GM12874 (cell line): ENCODE measurements around the gene BARHL2.

Experiments used
- CTCF ChIP-seq: IDR thresholded peaks from 2 replicates; pipeline ENCODE4 v1.5.1; 2011; ENCODE audit warnings: low read depth, mild to moderate bottlenecking, control low read depth, low read length, moderate library complexity; ENCODE audit not compliant: insufficient read depth

Gene BARHL2

GRCh38 chr1:90728502-90729287 lies 11.6 kb upstream of the BARHL2 start:
- no peak for TF ChIP-seq CTCF

GRCh38 chr1:90727917-90728501 lies 10.9 kb upstream of the BARHL2 start:
- no peak for TF ChIP-seq CTCF

- no peak for TF ChIP-seq CTCF
These were observed 9.9 kb upstream of the BARHL2 start for GRCh38 chr1:90726986-90727480.

GRCh38 chr1:90726425-90726985 lies 9.4 kb upstream of the BARHL2 start:
- no peak for TF ChIP-seq CTCF

GRCh38 chr1:90725657-90726424 lies 8.7 kb upstream of the BARHL2 start:
- TF ChIP-seq CTCF = no peak

GRCh38 chr1:90724926-90725656 lies 8.0 kb upstream of the BARHL2 start:
- no peak for TF ChIP-seq CTCF
